GM18909 (cell line): ENCODE data around the gene CTNNA3.

Experiments used
- ATAC-seq: cut with Tn5 transposase; IDR thresholded peaks from one replicate; pipeline ENCODE4 v1.9.1; 2021; ENCODE audit warnings: mild to moderate bottlenecking; ENCODE audit not compliant: unreplicated experiment, poor library complexity

CTNNA3 gene

GRCh38 chr10:66842371-66842770 is 853.6 kb downstream of the CTNNA3 start:
- no peak for ATAC-seq

GRCh38 chr10:66838656-66839055 is 857.3 kb downstream of the CTNNA3 start:
- ATAC-seq, result no peak

- no peak for ATAC-seq
Measured at GRCh38 chr10:66837990-66838389, 858.0 kb downstream of the CTNNA3 start.

GRCh38 chr10:66837335-66837734 is 858.7 kb downstream of the CTNNA3 start:
- no peak for ATAC-seq

- no peak for ATAC-seq
Measured at GRCh38 chr10:66836771-66837170, 859.2 kb downstream of the CTNNA3 start.

DNA sequence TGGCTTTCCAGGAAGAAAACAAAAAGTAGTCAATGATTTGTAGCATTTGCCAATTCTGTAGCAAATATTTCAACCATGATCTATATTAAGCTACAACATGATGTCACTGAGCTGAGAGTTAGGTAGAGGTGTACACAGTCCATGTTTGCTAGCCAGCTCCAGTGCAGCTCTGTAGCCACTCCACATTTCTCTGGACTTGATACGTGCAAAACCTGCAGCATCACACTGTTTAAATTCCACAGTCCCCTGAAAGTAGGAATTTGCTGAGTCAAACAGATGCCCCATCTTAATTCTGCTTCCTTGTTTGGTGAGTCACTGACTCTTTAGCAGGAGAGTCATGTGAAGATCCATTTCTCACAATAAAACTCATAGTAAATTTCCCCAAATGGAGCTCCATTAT is 859.9 kb downstream of the CTNNA3 start:
- ATAC-seq, result peak; percentile 67

- ATAC-seq, result peak; percentile 23
Measured at GRCh38 chr10:66835400-66835799, 860.6 kb downstream of the CTNNA3 start.

- ATAC-seq, result no peak
Measured at GRCh38 chr10:66834802-66835201, 861.2 kb downstream of the CTNNA3 start.

- ATAC-seq, result no peak
Measured at GRCh38 chr10:66833861-66834260, 862.1 kb downstream of the CTNNA3 start.

DNA sequence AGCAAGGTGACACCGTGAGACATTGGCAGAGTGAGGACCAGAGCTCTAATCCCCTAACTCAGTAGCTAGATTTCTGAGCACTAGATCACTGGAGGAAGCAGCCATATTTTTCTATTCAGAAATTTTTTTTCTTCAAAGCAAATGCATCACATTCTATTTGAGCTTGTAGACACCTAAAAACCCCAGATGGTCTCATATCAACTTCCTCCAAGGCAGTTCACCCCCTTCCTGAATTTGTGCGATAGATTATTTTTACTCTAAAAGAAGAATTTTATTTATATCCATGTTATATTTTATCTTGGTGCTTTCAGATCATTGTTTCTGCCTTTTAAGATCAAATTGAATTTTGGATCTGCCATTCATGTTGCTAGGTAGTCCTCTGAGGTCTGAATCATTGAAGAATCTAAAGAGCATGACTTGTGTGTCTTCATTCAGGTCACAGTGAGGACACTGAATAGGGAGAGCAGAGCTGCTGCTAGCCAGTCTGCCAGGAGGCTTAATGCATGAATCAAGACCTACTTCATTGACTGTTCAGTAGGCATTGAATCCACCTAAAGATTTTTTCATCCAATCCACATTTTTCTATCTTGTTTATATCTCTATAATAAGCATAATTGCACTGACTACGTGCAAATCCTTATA is 863.1 kb downstream of the CTNNA3 start:
- no peak for ATAC-seq

DNA sequence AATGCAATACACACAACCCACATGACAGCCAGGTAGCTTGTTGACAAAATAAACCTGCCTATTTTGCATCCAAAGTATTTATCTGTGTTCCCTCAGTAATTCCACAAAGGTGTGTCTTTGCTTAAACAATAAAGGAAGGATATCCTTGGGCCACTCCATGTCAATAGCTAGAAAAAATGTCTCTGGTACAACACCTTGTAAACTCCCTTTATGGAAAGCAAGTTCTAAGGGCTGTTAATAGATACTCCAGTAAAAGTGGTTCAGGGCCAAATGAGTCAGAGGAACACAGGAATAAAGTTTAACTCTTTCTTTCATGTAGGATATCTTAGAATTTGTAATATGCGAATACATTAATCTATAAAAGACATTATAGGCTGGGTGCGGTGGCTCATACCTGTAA is 867.0 kb downstream of the CTNNA3 start:
- no peak for ATAC-seq

GRCh38 chr10:66827353-66827752 is 868.6 kb downstream of the CTNNA3 start:
- ATAC-seq, result no peak

- no peak for ATAC-seq
Measured at GRCh38 chr10:66823301-66823700, 872.7 kb downstream of the CTNNA3 start.

DNA sequence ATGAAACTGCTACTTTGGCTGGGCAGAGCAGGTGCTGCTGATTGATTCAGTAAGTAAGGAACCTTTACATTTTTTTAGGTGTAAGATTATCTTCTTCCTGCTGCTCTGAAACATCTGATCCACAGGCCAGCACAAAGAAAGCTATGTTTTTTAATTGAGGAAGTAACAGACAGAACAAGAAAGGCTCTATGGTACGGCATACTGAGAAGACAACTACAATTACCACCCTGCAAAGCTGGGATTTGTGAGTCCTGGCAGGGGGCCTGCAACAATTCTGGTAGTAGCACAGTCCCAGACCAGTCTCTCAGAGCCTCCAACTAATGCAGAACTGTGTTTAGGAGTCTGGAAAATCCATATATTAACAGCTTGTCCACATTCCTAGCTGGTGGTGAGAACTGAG is 873.2 kb downstream of the CTNNA3 start:
- ATAC-seq, result no peak

DNA sequence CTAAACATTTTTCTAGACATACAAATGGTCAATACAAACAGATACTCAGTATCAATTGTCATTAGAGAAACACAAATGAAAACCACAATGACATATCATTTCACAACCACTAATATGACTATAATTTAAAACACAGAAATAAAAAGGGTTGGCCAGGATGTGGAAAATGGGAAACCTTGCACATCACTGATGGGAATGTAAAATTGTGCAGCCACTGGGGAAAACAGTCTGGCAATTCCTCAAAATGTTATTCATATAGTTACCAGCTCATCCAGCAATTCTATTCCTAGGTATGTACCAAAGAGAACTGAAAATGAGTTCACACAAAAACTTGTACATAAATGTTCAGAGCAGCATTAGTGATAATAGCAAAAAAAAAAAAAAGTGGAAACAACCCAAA is 876.3 kb downstream of the CTNNA3 start:
- no peak for ATAC-seq

GRCh38 chr10:66813122-66813521 is 882.9 kb downstream of the CTNNA3 start:
- no peak for ATAC-seq

GRCh38 chr10:66811211-66811610 is 884.8 kb downstream of the CTNNA3 start:
- ATAC-seq, result no peak

GRCh38 chr10:66809402-66809801 is 886.6 kb downstream of the CTNNA3 start:
- no peak for ATAC-seq

DNA sequence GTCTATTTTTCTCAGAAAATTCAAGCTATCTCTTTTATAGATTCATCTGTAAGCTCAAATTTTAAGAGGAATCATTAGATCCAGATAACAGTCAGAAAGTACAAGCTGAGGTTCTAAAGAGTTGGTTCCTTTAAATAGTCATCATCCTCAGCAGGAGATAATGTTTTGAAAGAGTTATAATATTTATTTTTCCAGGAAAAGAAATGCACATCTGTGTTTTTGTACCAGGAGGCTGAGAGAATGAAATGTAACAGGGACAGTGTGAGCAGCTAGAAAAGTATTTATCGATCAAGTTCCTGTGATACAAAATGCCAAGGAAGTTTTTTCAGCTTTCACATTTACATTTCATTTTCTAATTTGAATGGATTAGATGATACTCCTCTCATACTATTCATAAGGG is 890.4 kb downstream of the CTNNA3 start:
- ATAC-seq, result no peak

- ATAC-seq, result no peak
Measured at GRCh38 chr10:66804962-66805361, 891.0 kb downstream of the CTNNA3 start.

- no peak for ATAC-seq
Measured at GRCh38 chr10:66803174-66803573, 892.8 kb downstream of the CTNNA3 start.

GRCh38 chr10:66799474-66799873 is 896.5 kb downstream of the CTNNA3 start:
- no peak for ATAC-seq

- no peak for ATAC-seq
Measured at GRCh38 chr10:66795866-66796265, 900.1 kb downstream of the CTNNA3 start.
